Fibroblast of the conjunctiva (primary cell): ENCODE measurements around the gene YEATS2.

Source experiments
- DNase-seq: peaks from one replicate; pipeline ENCODE4 v3.0.0-alpha.2; 2010; ENCODE audit warnings: low read depth

Gene YEATS2

DNA sequence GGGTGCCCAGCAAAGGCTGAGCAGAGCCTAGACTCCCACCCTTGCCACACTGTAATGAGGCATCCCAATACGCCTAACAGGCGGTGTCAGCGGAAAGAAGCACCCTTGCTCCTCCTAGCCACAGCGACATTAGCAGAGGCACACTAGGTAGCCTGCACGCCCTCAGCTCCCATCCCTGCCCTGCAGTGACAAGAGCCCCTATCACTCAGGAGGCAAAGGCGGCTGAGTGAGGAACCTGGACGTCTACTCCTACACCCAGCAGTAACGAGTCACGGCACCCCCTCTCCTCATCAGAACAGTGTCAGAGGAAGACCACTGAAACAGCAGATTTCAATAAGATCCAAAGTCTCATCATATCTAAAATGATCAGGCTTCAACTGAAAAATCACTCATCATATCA lies 139.8 kb downstream of the YEATS2 start:
- no peak for DNase-seq

- no peak for DNase-seq
These were observed 140.3 kb downstream of the YEATS2 start for GRCh38 chr3:183837894-183838293.

- DNase-seq = no peak
These were observed 142.2 kb downstream of the YEATS2 start for GRCh38 chr3:183839751-183840150.

DNA sequence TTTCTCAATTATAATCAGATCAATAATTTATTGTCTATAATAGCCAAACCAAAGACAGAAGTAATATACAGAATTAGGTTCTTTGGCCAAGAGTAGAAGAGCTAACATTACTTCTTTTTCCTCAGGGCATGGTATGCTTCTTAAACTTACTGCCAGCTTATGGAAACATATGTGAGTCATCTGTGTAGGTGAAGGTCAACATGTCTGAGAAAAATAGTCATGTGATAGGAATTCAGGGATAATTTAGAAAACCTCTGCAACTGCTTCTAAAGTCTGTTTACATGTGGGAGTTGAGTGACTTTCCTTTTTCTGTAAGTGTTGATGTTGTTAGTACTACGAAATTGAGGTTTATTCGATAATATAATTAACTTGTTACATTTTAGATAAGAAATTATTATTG lies 147.0 kb downstream of the YEATS2 start:
- DNase-seq = peak; percentile 74

- DNase-seq = no peak
These were observed 147.5 kb downstream of the YEATS2 start for GRCh38 chr3:183845090-183845489.

GRCh38 chr3:183845608-183846288 lies 148.2 kb downstream of the YEATS2 start:
- DNase-seq = no peak

DNA sequence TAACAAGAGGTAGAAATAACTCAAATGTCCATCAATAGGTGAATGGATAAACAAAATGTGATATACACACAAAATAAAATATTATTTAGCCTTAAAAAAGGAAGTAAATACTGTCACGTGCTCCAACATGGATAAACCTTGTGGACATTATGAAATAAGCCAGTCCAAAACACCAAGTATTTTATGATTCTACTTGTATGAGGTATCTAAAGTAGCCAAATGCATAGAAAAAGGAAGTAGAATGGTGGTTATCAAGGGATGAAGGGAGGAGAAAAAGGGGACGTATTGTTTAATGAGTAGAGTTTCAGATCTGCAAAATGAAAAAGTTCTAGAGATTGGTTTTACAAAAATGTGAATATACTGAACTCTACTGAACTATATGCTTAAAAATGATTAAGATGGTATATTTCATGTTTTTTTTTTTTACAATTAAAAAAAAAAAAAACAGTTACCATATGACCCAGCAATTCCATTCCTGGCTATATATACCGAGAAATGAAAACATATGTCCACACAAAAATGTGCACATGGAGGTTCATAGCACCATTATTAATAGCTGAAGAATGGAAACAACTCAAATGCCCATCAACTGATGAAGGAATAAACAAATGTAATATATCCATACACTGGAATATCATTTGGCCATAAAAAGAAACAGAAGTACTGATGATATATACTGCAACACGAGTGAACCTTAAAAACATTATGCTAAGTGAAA lies 156.9 kb downstream of the YEATS2 start:
- no peak for DNase-seq

DNA sequence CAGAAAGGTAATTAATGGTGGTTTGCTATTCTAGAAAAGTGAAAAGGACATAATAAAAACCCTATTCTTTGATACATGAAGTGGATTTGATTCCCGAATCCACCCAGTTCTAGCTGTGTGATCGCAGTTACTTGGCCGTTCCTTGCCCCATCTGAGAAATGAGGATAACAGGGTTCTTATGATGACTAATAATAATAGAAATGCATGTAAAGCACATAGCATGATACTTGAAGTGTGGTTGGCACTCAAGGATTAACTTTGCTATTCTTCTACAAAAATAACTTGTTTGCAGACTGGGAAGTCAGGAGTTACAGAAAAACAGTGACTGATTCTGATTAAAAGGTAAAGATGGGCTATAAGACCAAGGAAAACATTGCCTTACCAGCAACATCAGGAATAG lies 160.3 kb downstream of the YEATS2 start:
- no peak for DNase-seq
